ENCODE measurements around the gene PALLD. TPM values are rescaled to one million over a fixed set of nuclear protein-coding genes. Genes with fewer than 3 reads are reported as not detected.

PALLD gene
- total and polyA plus RNA-seq, 2 of the 13 experiments (the other 11 are each of a cell fraction or from before 2014, with no cell fraction given) = 0.50 to 1.5 TPM

- DNase-seq (ENCODE audit: low spot score) = no peak
- Histone ChIP-seq H3K36me3 (replicated peaks in 1 of 2; ENCODE audit: control insufficient read depth in 1 of 2, insufficient read depth in 2 of 2, low read length in 2 of 2) (no peaks in the 10 kb centered on the region), H3K4me3 (replicated peaks in 1 of 3; ENCODE audit: insufficient read depth in 1 of 3, low read depth in 2 of 3, low read length in 3 of 3) (no peak overlapping the region), H3K27me3 (ENCODE audit: control insufficient read depth in 1 of 2, insufficient read depth in 2 of 2, low read length in 2 of 2) (no peaks in the 10 kb centered on the region), H3K27ac (ENCODE audit: extremely low read length, insufficient read depth, low read length) (no peak overlapping the region), H3K4me2 (ENCODE audit: low read depth, low read length) (no peak overlapping the region), H3K4me1 (ENCODE audit: insufficient read depth, low read length) (no peaks in the 10 kb centered on the region), H3K9ac (ENCODE audit: insufficient read depth, low read depth, low read length) (no peak overlapping the region), H4K20me1 (ENCODE audit: insufficient read depth, low read length) (no peaks in the 10 kb centered on the region), H3K79me2 (ENCODE audit: insufficient read depth, low read length) (no peaks in the 10 kb centered on the region), H3K9me3 (ENCODE audit: low read length) (no peaks in the 10 kb centered on the region), H2AFZ (ENCODE audit: low read length) (no peak overlapping the region)
- TF ChIP-seq TOE1 (CRISPR knock-in tag; IDR thresholded peaks at IDR 0.05) = no peak
- no peak for TF ChIP-seq ZKSCAN1 (IDR thresholded peaks at IDR 0.05; ENCODE audit: low read length)
- TF ChIP-seq BORCS8-MEF2B (CRISPR knock-in tag; IDR thresholded peaks at IDR 0.05) = no peak
- no peak for TF ChIP-seq EZH2 (conservative IDR thresholded peaks at IDR 0.05; ENCODE audit: low read depth, low read length)
- no peak for TF ChIP-seq TRAFD1 (CRISPR knock-in tag; IDR thresholded peaks at IDR 0.05; ENCODE audit: borderline replicate concordance)
- no peak for TF ChIP-seq ZNF883 (CRISPR knock-in tag; IDR thresholded peaks at IDR 0.05; ENCODE audit: not compliant biosample characterization)
- TF ChIP-seq ETS1 (CRISPR knock-in tag; IDR thresholded peaks at IDR 0.05) = no peak
- TF ChIP-seq SIX4 (CRISPR knock-in tag; IDR thresholded peaks at IDR 0.05) = no peak
- no peak for TF ChIP-seq CC2D1A (CRISPR knock-in tag; IDR thresholded peaks at IDR 0.05)
- no peak for TF ChIP-seq NR2F1 (CRISPR knock-in tag; IDR thresholded peaks at IDR 0.05)
- no peak for TF ChIP-seq NONO (IDR thresholded peaks at IDR 0.05)
- no peak for TF ChIP-seq NONO (CRISPR knock-in tag; conservative IDR thresholded peaks at IDR 0.05)
- no peak for TF ChIP-seq KDM6A (CRISPR knock-in tag; IDR thresholded peaks at IDR 0.05; ENCODE audit: low read depth)
- TF ChIP-seq PHF8 (CRISPR knock-in tag; IDR thresholded peaks at IDR 0.05) = no peak
- TF ChIP-seq ZNF773 (CRISPR knock-in tag; IDR thresholded peaks at IDR 0.05; ENCODE audit: borderline replicate concordance) = no peak
- no peak for TF ChIP-seq ZBTB1 (CRISPR knock-in tag; IDR thresholded peaks at IDR 0.05; ENCODE audit: borderline replicate concordance)
- TF ChIP-seq GPBP1L1 (CRISPR knock-in tag; IDR thresholded peaks at IDR 0.05) = no peak
- TF ChIP-seq MTA3 (CRISPR knock-in tag; IDR thresholded peaks at IDR 0.05) = no peak
- no peak for TF ChIP-seq ZNF776 (CRISPR knock-in tag; IDR thresholded peaks at IDR 0.05)
- no peak for TF ChIP-seq ZNF207 (IDR thresholded peaks at IDR 0.05; ENCODE audit: borderline replicate concordance)
- TF ChIP-seq ISL2 (CRISPR knock-in tag; IDR thresholded peaks at IDR 0.05) = no peak
- in situ Hi-C loops (cut with HindIII; ENCODE audit: extremely low pct_ligation_motif_present, low pct_unique_long_range_greater_than_20kb) (no loop called here), intact Hi-C loops (cut with micrococcal nuclease; ENCODE audit: unreplicated experiment) (no loop called here)
- ATAC-seq = no peak
- ChIA-PET CTCF (ENCODE audit: low intra/inter-chr PET ratio, low total read pairs) (no interaction called here), POLR2A (no interaction called here)
- no peak for FAIRE-seq
- WGBS (ENCODE audit: low lambda C conversion rate) = 41% methylated on average over 2 of the region's 2 CpGs
- BruUV-seq (replicated peaks) = no TSS peak
These were observed 25.5 kb downstream of the PALLD start for GRCh38 chr4:168522356-168522755.
